Activated CD4-positive, CD25-positive, alpha-beta regulatory T cell treated with anti-CD3 and anti-CD28 coated beads, Interleukin-2, amount 50 U/mL, for 72 hours (primary cell): ENCODE measurements around the gene ZNF582.
A peak's percentile ranks its signal among the peaks of the same experiment; 100 is the strongest.

Experiments
- DNase-seq: peaks from one replicate; pipeline ENCODE4 v3.0.0; 2021

The ZNF582 gene

DNA sequence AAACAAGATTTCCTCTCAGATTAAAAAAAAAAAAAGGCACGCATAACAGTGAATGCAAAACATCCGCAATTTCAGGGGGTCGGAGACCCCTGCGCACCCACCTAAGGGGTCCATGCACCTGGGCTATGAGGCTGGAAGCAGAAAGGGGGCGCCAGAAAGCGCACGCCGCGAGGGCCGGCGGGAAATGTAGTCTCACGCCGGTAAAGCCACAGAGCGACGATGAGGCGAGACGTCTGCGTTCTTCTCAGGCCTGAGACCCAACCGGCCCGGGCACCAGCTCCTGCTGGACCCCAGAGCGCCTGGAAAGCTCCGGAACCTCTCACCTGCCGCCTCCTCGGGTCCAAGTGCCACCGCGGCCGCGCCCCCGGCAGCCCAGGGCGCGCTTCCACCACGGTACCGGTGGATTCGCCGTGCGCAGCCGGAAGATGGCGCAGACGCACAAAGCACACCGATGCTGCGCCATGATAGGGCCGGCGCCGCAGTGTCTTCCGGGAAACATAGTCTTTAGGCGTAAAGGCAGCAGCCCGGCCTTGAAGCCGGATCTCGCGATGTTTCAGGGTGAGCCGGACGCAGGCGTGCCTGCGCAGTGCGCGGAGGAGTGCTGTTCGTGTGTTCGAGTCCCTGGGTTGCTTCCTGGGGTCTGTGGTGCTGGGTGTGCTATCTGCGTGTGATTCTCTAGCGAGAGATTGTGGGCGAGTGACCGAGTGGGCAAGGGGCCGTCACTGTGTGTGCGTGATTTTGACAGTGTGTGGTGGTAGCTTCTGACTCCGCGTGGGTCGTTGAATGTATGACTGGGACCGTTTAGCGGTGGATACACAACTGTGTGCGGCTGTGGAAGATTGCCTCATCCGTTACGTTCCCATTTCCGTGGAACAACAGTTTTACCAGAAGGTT, at the start of gene ZNF582:
Gene ZNF582 (minus strand): TSS at position 416 of the 894 bp plus-strand sequence. CDS start 1,782 bp downstream, outside the sequence.
- DNase-seq = peak; percentile 87

DNA sequence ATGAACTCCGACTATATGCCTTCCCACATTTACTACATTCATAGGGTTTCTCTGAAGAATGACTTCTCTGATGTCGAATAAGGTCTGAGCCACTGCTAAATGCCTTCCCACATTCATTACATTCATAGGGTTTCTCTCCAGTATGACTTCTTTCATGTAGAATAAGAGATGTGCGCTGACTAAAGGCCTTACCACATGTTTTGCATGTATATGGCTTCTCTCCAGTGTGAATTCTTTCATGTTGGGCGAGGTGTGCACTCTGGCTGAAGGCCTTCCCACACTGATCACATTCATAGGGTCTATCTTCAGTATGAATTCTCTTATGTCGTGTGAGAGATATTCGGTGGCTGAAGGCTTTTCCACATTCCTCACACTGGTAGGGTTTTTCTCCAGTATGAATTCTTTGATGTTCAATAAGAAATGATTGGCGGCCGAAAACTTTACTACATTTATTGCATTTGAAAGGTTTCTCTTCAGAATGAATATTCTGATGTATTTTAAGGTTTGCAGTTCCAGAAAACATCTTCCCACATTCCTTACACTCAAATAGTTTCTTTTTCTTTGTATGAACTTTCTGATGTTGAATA, 48.0 kb upstream of the ZNF582 start:
- no peak for DNase-seq

DNA sequence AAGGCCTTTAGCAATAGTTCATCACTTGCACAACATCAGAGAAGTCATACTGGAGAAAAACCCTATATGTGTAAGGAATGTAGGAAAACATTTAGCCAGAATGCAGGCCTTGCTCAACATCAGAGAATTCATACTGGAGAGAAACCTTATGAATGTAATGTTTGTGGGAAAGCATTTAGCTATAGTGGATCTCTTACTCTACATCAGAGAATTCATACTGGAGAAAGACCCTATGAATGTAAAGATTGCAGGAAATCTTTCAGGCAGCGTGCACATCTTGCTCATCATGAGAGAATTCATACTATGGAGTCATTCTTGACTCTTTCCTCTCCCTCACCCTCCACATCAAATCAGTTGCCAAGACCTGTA, 30.6 kb upstream of the ZNF582 start:
- no peak for DNase-seq

- no peak for DNase-seq
Observed at GRCh38 chr19:56423276-56423984, 30.1 kb upstream of the ZNF582 start.

DNA sequence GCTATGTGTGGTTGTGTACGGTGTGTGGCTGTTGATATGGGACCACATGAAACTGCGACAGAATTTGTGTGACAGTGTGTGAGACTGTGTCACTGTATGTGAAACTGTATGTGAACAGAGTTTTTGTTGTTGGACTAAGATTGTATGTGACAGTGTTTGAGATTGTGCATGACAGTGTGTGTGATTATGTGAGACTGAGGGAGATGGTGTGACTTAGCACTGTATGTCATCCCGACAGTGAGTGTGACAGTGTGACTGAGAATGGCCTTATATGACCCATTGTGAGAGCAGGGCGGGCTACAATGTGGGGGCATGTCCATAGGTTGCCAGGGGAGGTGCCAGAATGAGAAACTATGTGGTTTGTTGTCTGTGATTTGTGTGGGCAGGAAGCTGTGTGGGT, 11.7 kb upstream of the ZNF582 start:
- no peak for DNase-seq

DNA sequence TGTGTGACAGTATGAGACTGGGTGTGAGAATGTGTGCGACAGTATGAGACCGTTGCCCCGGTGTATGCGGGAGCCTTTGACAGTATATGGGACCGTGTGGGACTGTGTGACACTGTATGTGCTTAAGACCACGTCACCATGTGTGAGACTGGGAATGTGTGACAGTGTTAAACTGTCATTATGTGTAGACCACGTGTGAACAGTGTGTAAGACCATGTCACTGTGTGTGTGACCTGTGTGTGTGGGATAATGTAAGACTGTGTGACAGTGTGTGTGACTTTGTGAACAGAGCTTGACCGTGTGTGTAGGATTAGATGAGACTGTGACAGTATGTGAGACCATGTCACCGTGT, 11.3 kb upstream of the ZNF582 start:
- DNase-seq = no peak

GRCh38 chr19:56403764-56404704, 10.7 kb upstream of the ZNF582 start, which contains the start of gene ZNF583:
ZNF583 (plus strand) TSS chr19:56404332; CDS start chr19:56407115, 2,783 bp downstream.
- DNase-seq = peak; percentile 92

DNA sequence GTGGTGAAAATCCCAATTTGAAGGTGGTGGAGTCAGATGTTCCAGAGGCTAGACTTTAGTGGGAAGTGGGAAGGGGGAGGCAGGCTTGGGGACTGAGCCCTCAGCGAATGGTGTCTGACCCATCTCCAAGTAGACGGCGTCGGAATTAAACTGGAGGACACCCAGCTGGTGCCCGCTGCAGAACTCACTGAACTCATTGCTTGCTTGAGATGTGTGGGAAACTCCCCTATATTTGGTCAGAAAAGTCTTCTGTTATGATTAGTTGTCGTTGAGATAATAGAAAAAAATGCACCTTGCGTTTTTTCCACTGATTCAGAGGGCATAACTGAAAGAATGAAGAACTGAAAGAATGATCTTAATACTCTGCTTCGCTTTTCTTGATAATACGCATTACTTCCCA, 9.9 kb upstream of the ZNF582 start:
- DNase-seq = no peak

GRCh38 chr19:56400485-56400884, 7.2 kb upstream of the ZNF582 start:
- DNase-seq = no peak

DNA sequence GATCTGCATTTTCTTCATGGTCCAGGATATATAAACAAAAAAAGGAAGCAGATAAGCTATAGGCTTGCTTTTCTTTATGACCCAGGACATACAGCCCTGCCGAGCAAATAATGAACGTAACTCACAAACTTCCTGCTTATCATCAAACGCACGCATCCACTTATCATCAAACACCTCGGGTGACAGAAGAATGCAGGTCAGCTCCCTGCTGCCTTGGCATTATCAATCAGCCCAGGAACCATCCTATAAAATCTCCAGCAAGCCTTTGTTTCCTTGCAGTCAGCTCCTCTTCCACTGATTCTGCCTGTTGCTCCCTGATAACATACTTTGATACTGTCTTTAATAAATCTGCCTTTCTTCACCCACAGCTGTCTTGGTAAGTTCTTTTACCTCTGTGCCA, 5.5 kb upstream of the ZNF582 start:
- no peak for DNase-seq

GRCh38 chr19:56383826-56384605, 9.3 kb downstream of the ZNF582 start:
- DNase-seq = no peak

GRCh38 chr19:56377105-56377924, 16.0 kb downstream of the ZNF582 start:
- DNase-seq = no peak

- no peak for DNase-seq
Observed at GRCh38 chr19:56372281-56372680, 21.1 kb downstream of the ZNF582 start.

- no peak for DNase-seq
Observed at GRCh38 chr19:56369886-56370676, 23.3 kb downstream of the ZNF582 start.

DNA sequence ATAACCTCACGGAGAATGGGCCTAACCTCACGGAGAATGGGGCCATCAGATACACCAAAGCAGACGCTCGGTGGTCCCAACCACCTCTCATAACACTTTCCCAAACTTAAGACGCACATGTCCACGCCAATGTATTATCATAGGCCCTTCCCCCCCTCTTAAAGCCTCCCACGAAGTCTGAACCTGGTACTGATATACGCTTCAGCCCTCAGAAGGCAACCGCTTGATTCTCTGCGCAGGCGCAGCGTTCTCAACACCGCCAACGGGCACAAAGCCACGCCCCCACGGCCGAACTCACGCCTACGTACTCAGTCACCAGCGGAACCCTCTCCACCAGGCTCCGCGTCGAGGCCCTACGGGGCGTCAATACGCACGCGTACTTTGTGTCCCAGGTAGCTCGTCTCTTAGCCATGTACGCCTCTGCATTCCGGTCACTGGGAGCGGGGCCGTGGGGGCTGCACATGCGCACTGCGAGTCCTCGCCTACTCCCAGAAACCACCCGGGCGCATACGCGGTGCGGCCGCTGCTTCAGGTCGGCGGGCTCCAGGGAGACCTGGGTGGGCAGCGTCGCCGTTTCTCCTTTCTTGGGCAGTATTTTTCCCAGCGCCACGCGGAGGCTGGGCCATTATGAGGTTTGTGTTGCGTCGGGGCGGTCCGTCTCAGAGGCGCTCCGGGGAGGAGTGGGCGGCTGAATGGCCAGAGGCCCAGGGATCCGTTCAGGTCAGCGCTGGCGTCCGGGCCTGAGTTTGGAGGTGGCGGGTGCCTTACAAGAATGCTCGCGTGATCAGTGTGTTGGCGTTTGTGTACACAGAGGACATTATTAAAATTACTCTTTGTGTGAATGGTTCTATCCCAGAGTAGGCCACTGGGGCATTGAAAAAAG, 25.3 kb downstream of the ZNF582 start:
- DNase-seq = peak; percentile 82

GRCh38 chr19:56360841-56361240, 32.5 kb downstream of the ZNF582 start:
- DNase-seq = no peak

DNA sequence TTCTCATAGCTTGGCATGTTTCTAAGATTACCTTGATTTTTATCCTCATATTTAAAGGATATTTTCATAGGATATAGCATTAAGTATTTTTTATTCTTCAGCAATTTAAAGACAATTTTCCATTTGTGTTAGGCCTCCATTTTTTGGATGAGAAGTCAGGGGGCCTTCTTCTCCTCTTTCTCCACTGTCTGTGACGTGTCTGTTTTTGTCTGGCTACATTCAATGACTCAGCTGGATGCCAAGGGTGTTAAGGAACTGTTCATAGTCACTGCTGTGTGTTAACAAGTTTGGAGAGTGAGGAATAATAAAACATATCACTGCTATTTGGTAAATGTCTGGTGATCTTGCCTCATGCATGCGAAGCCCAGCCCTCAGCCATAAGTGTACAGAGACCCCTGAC, 36.4 kb downstream of the ZNF582 start:
- no peak for DNase-seq

GRCh38 chr19:56355517-56355916, 37.8 kb downstream of the ZNF582 start:
- DNase-seq = no peak

DNA sequence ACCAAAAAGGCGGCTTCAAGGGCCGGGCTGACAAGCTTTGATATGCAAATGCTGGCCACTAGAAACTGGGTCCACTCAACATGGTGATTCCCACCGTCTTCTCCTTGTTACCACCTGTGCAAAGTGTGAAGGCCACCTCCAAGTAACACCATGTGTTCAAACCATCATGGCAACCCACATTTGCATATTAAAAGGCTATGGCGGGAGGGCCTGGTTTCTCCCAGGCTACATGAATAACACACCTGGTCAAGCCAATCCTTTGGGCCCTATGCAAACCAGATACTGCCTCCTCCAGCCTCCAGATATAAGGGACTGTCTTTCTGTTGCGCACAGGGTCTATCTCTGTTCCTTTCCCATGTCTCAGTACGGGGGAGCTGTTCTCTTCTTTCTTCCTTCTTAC, 42.1 kb downstream of the ZNF582 start:
- no peak for DNase-seq
